Endodermal cell (in vitro differentiated cells): ENCODE measurements around the gene EMX1. TPM values are rescaled to one million over a fixed set of nuclear protein-coding genes. Genes with fewer than 3 reads are reported as not detected.
A peak's percentile ranks its signal among the peaks of the same experiment; 100 is the strongest.

Experiments used
- DNase-seq: peaks from one replicate; pipeline ENCODE4 v3.0.0-alpha.2; 2017
- H3K27ac ChIP-seq: 2 replicates; pipeline ENCODE4 v1.5.1; 2013; ENCODE audit warnings: mild to moderate bottlenecking, low read depth, low read length, moderate library complexity
- H3K27me3 ChIP-seq: 2 replicates; pipeline ENCODE4 v1.6.1; 2013; ENCODE audit warnings: mild to moderate bottlenecking, low read length, moderate library complexity; ENCODE audit not compliant: insufficient read depth, control insufficient read depth, poor library complexity, severe bottlenecking
- H3K36me3 ChIP-seq: 2 replicates; pipeline ENCODE4 v1.7.0; 2013; ENCODE audit warnings: mild to moderate bottlenecking, low read length, moderate library complexity; ENCODE audit not compliant: control insufficient read depth, insufficient read depth
- H3K4me1 ChIP-seq: one replicate; pipeline ENCODE4 v1.7.0; 2013; ENCODE audit warnings: low read length; ENCODE audit not compliant: control insufficient read depth, insufficient read depth
- H3K4me3 ChIP-seq: 2 replicates; pipeline ENCODE4 v1.5.1; 2013; ENCODE audit warnings: mild to moderate bottlenecking, low read length, moderate library complexity
- H3K9ac ChIP-seq: 2 replicates; pipeline ENCODE4 v1.6.1; 2013; ENCODE audit warnings: mild to moderate bottlenecking, low read length, moderate library complexity; ENCODE audit not compliant: poor library complexity, severe bottlenecking; ENCODE audit errors: extremely low read depth
- H3K9me3 ChIP-seq: 2 replicates; pipeline ENCODE4 v1.6.1; 2013; ENCODE audit warnings: mild to moderate bottlenecking, low read length, moderate library complexity; ENCODE audit not compliant: control insufficient read depth
- H3K27ac Mint-ChIP-seq: 2 replicates; pipeline ENCODE4 v1.8.0; 2020; ENCODE audit warnings: mixed read lengths
- H3K27me3 Mint-ChIP-seq: 2 replicates; pipeline ENCODE4 v1.8.0; 2021; ENCODE audit warnings: mild to moderate bottlenecking, mixed read lengths; ENCODE audit not compliant: insufficient read depth
- H3K36me3 Mint-ChIP-seq: 2 replicates; pipeline ENCODE4 v1.8.0; 2020; ENCODE audit warnings: low read depth, mixed read lengths
- H3K4me1 Mint-ChIP-seq: 2 replicates; pipeline ENCODE4 v1.8.0; 2020; ENCODE audit warnings: mixed read lengths
- H3K4me3 Mint-ChIP-seq: 2 replicates; pipeline ENCODE4 v1.8.0; 2020; ENCODE audit warnings: mild to moderate bottlenecking, moderate library complexity, mixed read lengths
- H3K9me3 Mint-ChIP-seq: 2 replicates; pipeline ENCODE4 v1.8.0; 2020; ENCODE audit warnings: mild to moderate bottlenecking, mixed read lengths
- WGBS, 2 experiments: methylation state at CpG; one replicate each; pipeline versions ENCODE4 v1.1.5 to v1.1.7; 2013; ENCODE audit warnings: missing lambda C conversion rate in 2 of 2, mixed read lengths in 1 of 2; ENCODE audit not compliant: insufficient coverage in 1 of 2, insufficient read length in 1 of 2; 5-methylcytosine and 5-hydroxymethylcytosine counted together
- total RNA-seq, 2 donors: library from RNA; stranded (reverse); fragmentation: NEBNext Ultra II Directional in 1 of 2; extraction: Animal tissue kit (Norgen Biotek cat#: 25700) in 1 of 2; gene quantifications; 2 replicates in 1 of 2; 3 replicates in 1 of 2; pipeline ENCODE4 v1.2.1, GENCODE V29; 2021
- TF ChIP-seq, protein P1 (sequence below): fragments of 200-600 bp; sonication (generic); conservative IDR thresholded peaks from 2 replicates; pipeline ENCODE4 v1.5.0; 2021; ENCODE audit warnings: antibody characterized with exemption, mild to moderate bottlenecking

Gene EMX1
- total RNA-seq, 2 donors from 2014 or later, result 0.35 to 1.1 TPM

- no peaks in the 10 kb centered on the region for H3K9me3 ChIP-seq
- peaks cover 55% of the 10 kb centered on the region for H3K27me3 Mint-ChIP-seq
Observed at GRCh38 chr2:72916743-72917137, 579 bp upstream of the EMX1 start.

GRCh38 chr2:72917877-72918553, 696 bp downstream of the EMX1 start:
- DNase-seq, result peak; percentile 84
- TF ChIP-seq, protein P1, sequence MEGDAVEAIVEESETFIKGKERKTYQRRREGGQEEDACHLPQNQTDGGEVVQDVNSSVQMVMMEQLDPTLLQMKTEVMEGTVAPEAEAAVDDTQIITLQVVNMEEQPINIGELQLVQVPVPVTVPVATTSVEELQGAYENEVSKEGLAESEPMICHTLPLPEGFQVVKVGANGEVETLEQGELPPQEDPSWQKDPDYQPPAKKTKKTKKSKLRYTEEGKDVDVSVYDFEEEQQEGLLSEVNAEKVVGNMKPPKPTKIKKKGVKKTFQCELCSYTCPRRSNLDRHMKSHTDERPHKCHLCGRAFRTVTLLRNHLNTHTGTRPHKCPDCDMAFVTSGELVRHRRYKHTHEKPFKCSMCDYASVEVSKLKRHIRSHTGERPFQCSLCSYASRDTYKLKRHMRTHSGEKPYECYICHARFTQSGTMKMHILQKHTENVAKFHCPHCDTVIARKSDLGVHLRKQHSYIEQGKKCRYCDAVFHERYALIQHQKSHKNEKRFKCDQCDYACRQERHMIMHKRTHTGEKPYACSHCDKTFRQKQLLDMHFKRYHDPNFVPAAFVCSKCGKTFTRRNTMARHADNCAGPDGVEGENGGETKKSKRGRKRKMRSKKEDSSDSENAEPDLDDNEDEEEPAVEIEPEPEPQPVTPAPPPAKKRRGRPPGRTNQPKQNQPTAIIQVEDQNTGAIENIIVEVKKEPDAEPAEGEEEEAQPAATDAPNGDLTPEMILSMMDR, result no peak
- no peaks in the 10 kb centered on the region for H3K36me3 Mint-ChIP-seq
- H3K4me1 Mint-ChIP-seq, result peaks cover 22% of the 10 kb centered on the region
- Histone ChIP-seq H3K4me1 (peaks cover 21% of the 10 kb centered on the region), H3K27ac (no peak overlapping the region), H3K27me3 (peaks cover 100% of the 10 kb centered on the region), H3K9me3 (no peaks in the 10 kb centered on the region), H3K9ac (no peak overlapping the region), H3K4me3 (peak overlapping the region; percentile 35), H3K36me3 (no peaks in the 10 kb centered on the region)
- peaks cover 43% of the 10 kb centered on the region for H3K27me3 Mint-ChIP-seq
- WGBS, 2 experiments, result 0% methylated on average over 50 to 89 of the region's 89 CpGs
- H3K27ac Mint-ChIP-seq, result no peak overlapping the region
- H3K4me3 Mint-ChIP-seq, result peak overlapping the region; percentile 49
- peaks cover 7% of the 10 kb centered on the region for H3K9me3 Mint-ChIP-seq

More at GRCh38 chr2:72916743-72917137, 579 bp upstream of the EMX1 start:
- peak overlapping the region; percentile 62 for H3K4me3 Mint-ChIP-seq
- H3K9ac ChIP-seq, result no peak overlapping the region
- H3K4me3 ChIP-seq, result peak overlapping the region; percentile 80
- TF ChIP-seq, protein P1, result no peak
- H3K36me3 Mint-ChIP-seq, result no peaks in the 10 kb centered on the region
- peaks cover 100% of the 10 kb centered on the region for H3K27me3 ChIP-seq
- H3K9me3 Mint-ChIP-seq, result no peaks in the 10 kb centered on the region
- WGBS, 2 experiments, result 1 to 2% methylated on average over 10 to 29 of the region's 29 CpGs
- no peak overlapping the region for H3K27ac Mint-ChIP-seq
- H3K36me3 ChIP-seq, result no peaks in the 10 kb centered on the region
- peaks cover 22% of the 10 kb centered on the region for H3K4me1 Mint-ChIP-seq
- H3K27ac ChIP-seq, result no peak overlapping the region
- H3K4me1 ChIP-seq, result peaks cover 21% of the 10 kb centered on the region
- no peak for DNase-seq

- peak overlapping the region; percentile 40 for H3K4me3 ChIP-seq
- H3K27ac ChIP-seq, result no peak overlapping the region
- Mint-ChIP-seq H3K4me3 (peak overlapping the region; percentile 44), H3K4me1 (peaks cover 14% of the 10 kb centered on the region), H3K9me3 (peaks cover 16% of the 10 kb centered on the region), H3K27me3 (peaks cover 27% of the 10 kb centered on the region), H3K27ac (no peak overlapping the region), H3K36me3 (no peaks in the 10 kb centered on the region)
- H3K27me3 ChIP-seq, result peaks cover 100% of the 10 kb centered on the region
- H3K4me1 ChIP-seq, result peaks cover 21% of the 10 kb centered on the region
- H3K9ac ChIP-seq, result no peak overlapping the region
- peak; percentile 81 for DNase-seq
- H3K9me3 ChIP-seq, result no peaks in the 10 kb centered on the region
- TF ChIP-seq, protein P1, result no peak
- H3K36me3 ChIP-seq, result no peaks in the 10 kb centered on the region
- 1 to 3% methylated on average over 23 to 48 of the region's 48 CpGs for WGBS, 2 experiments
Observed at GRCh38 chr2:72919414-72920317, 2.3 kb downstream of the EMX1 start.
